Neural crest cell (in vitro differentiated cells): Measurements from ENCODE around the gene TNFAIP8L3. TPM values are rescaled to one million over a fixed set of nuclear protein-coding genes. Genes with fewer than 3 reads are reported as not detected.
"Not testable (repeated sequence)": the region's sequence is repeated elsewhere in the genome, so short reads cannot be mapped to it uniquely, and the experiment has no call there.

ENCODE experiments used
- DNase-seq: peaks from one replicate; pipeline ENCODE4 v3.0.0; 2021; ENCODE audit warnings: low read depth, mixed read lengths, low spot score
- H3K27ac Mint-ChIP-seq: one replicate; pipeline ENCODE4 v1.8.0; 2021; ENCODE audit warnings: mild to moderate bottlenecking, mixed read lengths; ENCODE audit not compliant: unreplicated experiment
- H3K27me3 Mint-ChIP-seq: 2 replicates; pipeline ENCODE4 v1.8.0; 2021; ENCODE audit warnings: low read depth, mild to moderate bottlenecking, mixed read lengths
- H3K36me3 Mint-ChIP-seq: 2 replicates; pipeline ENCODE4 v1.8.0; 2021; ENCODE audit warnings: low read depth, mild to moderate bottlenecking, mixed read lengths
- H3K4me1 Mint-ChIP-seq: 2 replicates; pipeline ENCODE4 v1.8.0; 2021; ENCODE audit warnings: mixed read lengths
- H3K4me3 Mint-ChIP-seq: one replicate; pipeline ENCODE4 v1.8.0; 2021; ENCODE audit warnings: mild to moderate bottlenecking, mixed read lengths
- H3K9me3 Mint-ChIP-seq: 2 replicates; pipeline ENCODE4 v1.8.0; 2021; ENCODE audit warnings: mixed read lengths
- long read RNA-seq: library from polyadenylated mRNA; unstranded; transcript quantifications from one replicate; pipeline ENCODE4 v2.0.0, GENCODE V29; 2020
- total RNA-seq: library from RNA; stranded (reverse); gene quantifications from 2 replicates; pipeline ENCODE4 v1.2.1, GENCODE V29; 2021
- TF ChIP-seq, protein P1 (sequence below): fragments of 200-600 bp; sonication (generic); conservative IDR thresholded peaks from 2 replicates; pipeline ENCODE4 v1.5.0; 2021; ENCODE audit warnings: antibody characterized with exemption, mild to moderate bottlenecking

TNFAIP8L3 gene
- 0.20 TPM in 1 of 2 replicates, not detected in the other for total RNA-seq
- long read RNA-seq, result 0 reads

DNA sequence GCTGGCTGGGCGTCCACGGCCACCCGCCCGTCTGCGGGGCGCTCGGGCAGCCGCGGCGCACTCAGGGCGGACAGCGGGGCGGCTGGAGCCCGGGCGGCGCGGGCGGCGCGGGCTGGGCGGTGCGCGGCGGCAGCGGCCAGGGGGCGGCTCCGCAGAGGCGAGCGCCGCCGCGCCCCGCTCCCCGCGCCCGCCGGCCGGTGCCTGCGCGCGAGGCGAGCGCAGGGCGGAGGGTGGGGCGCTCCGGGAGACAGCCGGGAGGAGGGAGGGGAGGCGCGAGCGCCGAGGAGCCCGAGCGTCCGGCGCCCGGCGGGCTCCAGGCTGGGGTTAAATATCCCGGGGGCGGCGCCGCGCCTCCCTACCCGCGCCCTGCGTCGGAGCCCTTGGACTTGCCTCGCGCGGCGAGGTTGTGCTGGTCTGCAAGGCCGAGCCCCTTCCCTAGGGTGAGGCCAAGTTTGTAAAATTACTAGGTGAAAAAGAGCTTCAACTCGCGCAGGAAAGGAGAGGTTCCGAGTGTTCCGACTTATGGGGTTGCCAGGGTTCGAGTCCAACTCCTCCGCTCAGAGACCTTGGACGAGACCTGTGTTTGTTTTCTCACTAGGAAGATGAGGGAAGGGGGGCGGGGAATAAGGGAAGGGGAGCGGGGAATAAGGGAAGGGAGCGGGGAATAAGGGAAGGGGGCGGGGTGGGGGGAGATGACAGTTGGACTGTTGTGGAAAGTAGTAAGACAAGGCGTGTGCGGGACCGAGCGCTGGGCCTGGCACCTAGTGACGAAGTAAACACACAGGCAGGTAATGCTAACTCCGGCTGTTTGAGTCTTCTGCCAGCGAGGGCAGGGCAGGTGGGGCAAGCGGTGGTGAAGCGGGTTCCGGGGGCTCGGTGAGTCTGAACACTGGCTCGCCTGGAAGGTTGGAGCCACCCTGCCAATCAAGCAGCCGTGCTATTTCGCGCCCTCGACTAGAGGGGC lies at the start of gene TNFAIP8L3:
Gene TNFAIP8L3 (minus strand): TSS at position 301 of the 964 bp plus-strand sequence. CDS start 311 bp downstream, outside the sequence.
- DNase-seq, result peak; percentile 18
- no peaks in the 10 kb centered on the region for H3K36me3 Mint-ChIP-seq
- no peaks in the 10 kb centered on the region for H3K9me3 Mint-ChIP-seq
- H3K27me3 Mint-ChIP-seq, result peaks cover 89% of the 10 kb centered on the region
- H3K27ac Mint-ChIP-seq, result no peak within 1 kb of the TSS
- H3K4me1 Mint-ChIP-seq, result peaks cover 5% of the 10 kb centered on the region
- TF ChIP-seq, protein P1, sequence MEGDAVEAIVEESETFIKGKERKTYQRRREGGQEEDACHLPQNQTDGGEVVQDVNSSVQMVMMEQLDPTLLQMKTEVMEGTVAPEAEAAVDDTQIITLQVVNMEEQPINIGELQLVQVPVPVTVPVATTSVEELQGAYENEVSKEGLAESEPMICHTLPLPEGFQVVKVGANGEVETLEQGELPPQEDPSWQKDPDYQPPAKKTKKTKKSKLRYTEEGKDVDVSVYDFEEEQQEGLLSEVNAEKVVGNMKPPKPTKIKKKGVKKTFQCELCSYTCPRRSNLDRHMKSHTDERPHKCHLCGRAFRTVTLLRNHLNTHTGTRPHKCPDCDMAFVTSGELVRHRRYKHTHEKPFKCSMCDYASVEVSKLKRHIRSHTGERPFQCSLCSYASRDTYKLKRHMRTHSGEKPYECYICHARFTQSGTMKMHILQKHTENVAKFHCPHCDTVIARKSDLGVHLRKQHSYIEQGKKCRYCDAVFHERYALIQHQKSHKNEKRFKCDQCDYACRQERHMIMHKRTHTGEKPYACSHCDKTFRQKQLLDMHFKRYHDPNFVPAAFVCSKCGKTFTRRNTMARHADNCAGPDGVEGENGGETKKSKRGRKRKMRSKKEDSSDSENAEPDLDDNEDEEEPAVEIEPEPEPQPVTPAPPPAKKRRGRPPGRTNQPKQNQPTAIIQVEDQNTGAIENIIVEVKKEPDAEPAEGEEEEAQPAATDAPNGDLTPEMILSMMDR, result no peak
- H3K4me3 Mint-ChIP-seq, result peak within 1 kb of the TSS; percentile 86

GRCh38 chr15:51144021-51144532 lies 49.4 kb upstream of the TNFAIP8L3 start:
- Mint-ChIP-seq H3K36me3 (no peaks in the 10 kb centered on the region), H3K27ac (no peak overlapping the region), H3K4me3 (no peak overlapping the region), H3K4me1 (no peaks in the 10 kb centered on the region), H3K27me3 (no peaks in the 10 kb centered on the region), H3K9me3 (peaks cover 3% of the 10 kb centered on the region)
- TF ChIP-seq, protein P1, result no peak
- DNase-seq, result no peak

DNA sequence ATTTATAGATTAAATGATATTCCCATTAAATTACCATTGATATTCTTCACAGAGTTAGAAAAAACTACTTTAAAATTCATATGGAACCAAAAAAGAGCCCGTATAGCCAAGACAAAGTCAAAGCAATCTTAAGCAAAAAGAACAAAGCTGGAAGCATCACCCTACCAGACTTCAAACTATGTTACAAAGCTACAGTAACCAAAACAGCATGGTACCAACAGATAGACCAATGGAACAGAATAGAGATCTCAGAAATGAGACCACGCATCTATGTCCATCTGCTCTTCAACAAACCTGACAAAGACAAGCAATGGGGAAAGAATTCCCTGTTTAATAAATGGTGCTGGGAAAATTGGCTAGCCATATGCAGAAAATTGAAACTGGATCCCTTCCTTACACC lies 45.6 kb upstream of the TNFAIP8L3 start:
- not testable (repeated sequence) for H3K4me3 Mint-ChIP-seq, H3K27me3 Mint-ChIP-seq, DNase-seq

DNA sequence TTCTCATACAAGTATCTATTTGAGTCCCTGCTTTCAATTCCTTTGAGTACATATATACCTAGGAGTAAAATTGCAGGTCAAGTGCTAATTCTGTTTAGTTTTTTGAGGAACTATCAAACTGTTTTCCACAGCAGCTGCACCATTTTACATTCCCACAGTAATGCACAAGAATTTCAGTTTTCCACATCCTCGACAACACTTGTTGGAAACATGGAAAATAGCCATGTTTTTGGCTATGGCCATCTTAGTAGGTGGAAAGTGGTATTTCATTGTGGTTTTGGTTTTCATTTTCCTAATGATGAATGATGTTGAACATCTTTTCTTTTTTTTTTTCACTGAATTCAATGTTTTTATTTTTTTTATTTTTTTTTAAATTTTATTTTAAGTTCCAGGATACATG lies 44.4 kb upstream of the TNFAIP8L3 start:
- H3K4me3 Mint-ChIP-seq, result no peak overlapping the region
- no peaks in the 10 kb centered on the region for H3K36me3 Mint-ChIP-seq
- H3K4me1 Mint-ChIP-seq, result no peaks in the 10 kb centered on the region
- no peaks in the 10 kb centered on the region for H3K27me3 Mint-ChIP-seq
- DNase-seq, result no peak
- H3K27ac Mint-ChIP-seq, result no peak overlapping the region
- TF ChIP-seq, protein P1, result no peak
- H3K9me3 Mint-ChIP-seq, result peaks cover 3% of the 10 kb centered on the region

More for the DNA sequence above, 45.6 kb upstream of the TNFAIP8L3 start:
- H3K27ac Mint-ChIP-seq, H3K9me3 Mint-ChIP-seq, H3K36me3 Mint-ChIP-seq, H3K4me1 Mint-ChIP-seq: not testable (repeated sequence)

- no peaks in the 10 kb centered on the region for H3K4me1 Mint-ChIP-seq
- DNase-seq, result no peak
- no peak overlapping the region for H3K4me3 Mint-ChIP-seq
- H3K27me3 Mint-ChIP-seq, result no peaks in the 10 kb centered on the region
- H3K9me3 Mint-ChIP-seq, result peaks cover 3% of the 10 kb centered on the region
- no peaks in the 10 kb centered on the region for H3K36me3 Mint-ChIP-seq
- no peak overlapping the region for H3K27ac Mint-ChIP-seq
- TF ChIP-seq, protein P1, result no peak
Observed at GRCh38 chr15:51137880-51138430, 43.2 kb upstream of the TNFAIP8L3 start.
